Measurements from ENCODE around the gene CREBRF.
A peak's percentile ranks its signal among the peaks of the same experiment; 100 is the strongest.
"Not testable (repeated sequence)": the region's sequence is repeated elsewhere in the genome, so short reads cannot be mapped to it uniquely, and the experiment has no call there.

The CREBRF gene, protein sequence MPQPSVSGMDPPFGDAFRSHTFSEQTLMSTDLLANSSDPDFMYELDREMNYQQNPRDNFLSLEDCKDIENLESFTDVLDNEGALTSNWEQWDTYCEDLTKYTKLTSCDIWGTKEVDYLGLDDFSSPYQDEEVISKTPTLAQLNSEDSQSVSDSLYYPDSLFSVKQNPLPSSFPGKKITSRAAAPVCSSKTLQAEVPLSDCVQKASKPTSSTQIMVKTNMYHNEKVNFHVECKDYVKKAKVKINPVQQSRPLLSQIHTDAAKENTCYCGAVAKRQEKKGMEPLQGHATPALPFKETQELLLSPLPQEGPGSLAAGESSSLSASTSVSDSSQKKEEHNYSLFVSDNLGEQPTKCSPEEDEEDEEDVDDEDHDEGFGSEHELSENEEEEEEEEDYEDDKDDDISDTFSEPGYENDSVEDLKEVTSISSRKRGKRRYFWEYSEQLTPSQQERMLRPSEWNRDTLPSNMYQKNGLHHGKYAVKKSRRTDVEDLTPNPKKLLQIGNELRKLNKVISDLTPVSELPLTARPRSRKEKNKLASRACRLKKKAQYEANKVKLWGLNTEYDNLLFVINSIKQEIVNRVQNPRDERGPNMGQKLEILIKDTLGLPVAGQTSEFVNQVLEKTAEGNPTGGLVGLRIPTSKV

GRCh38 chr5:173055983-173056782, at the start of gene CREBRF:
CREBRF (plus strand) TSS chr5:173056352; CDS start chr5:173080776, 24,424 bp downstream.
- DNase-seq (ENCODE audit: low read depth), result peak; percentile 95

DNA sequence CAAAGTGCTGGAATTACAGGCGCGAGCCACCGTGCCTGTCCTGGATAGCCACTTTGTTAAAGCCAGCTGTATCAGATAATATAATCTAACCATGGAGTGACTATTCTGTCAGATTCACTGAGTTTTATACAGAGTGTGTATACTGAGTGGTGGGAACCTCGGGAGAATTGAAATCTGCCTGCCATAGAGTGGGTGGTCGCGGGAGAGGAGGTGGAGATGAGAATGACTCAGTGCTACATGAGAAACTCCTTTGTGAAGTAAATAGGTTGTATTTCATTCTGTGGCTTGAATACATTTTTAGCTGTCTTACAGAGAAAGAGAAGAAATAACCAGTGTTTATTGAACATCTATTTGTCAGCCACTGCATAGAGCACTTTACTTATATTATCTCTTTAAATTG, 46.1 kb upstream of the CREBRF start:
- no peak for DNase-seq (ENCODE audit: low read depth)

DNA sequence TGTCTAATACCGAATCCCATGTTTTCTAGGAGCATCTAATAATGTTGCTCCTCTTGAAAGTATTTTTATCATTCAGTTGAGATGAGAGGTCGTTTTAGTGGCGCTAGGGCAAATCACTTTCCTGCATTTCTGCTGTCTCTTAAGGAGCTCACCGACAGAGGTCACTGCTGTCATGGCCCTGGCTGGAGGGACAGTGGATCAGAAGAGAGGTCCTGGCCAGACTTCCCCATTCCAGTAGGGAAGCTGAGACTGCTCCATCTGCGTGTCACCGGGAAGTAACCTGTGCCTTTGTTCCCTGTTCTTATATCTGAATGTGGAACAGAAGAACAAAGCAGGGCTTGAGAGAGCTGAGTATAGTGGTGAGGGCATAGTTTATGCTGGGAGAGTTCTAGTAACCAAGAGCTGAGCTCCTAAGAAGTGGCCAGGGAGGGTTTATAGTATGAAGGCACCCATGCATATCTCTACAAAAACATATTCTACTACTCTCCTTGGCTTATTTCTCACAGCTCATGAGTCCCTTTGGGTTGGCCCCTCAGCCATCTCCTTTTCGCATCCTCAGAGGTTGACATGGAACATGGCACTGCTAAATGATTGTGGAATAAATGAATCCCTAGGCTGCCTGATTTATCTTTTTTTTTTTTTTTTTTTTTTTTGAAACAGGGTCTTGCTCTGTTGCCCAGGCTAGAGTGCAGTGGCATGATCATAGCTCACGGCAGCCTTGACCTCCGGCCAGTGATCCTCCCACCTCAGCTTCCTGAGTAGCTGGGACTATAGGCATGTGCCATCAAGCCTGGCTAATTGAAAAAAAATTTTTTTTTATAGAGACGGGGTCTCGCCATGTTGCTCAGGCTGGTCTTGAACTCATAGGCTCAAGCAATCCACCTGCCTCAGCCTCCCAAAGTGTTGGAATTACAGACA, 45.3 kb upstream of the CREBRF start:
- no peak for DNase-seq (ENCODE audit: low read depth)

- DNase-seq (ENCODE audit: low read depth), result no peak
Observed at GRCh38 chr5:173011566-173011965, 44.6 kb upstream of the CREBRF start.

- no peak for DNase-seq (ENCODE audit: low read depth)
Observed at GRCh38 chr5:173012882-173013281, 43.3 kb upstream of the CREBRF start.

DNA sequence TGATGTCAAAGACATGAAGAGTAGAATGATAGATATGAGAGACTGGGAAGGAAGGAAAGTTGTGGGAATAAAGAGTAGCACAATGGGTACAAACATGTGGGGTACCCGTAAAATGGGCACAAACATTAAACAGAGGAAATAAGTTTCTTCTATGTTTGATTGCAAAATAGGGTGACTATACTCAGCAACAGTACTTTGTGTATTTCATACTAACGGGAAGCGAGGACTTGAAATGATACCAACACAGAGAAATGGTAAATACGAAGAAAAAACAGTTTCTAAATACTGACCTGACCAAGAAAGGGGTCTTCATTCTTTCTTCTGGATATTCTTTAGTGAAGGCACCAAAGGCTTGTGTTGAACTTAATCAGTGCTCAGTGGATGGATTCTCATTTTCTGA, 41.5 kb upstream of the CREBRF start:
- no peak for DNase-seq (ENCODE audit: low read depth)

DNA sequence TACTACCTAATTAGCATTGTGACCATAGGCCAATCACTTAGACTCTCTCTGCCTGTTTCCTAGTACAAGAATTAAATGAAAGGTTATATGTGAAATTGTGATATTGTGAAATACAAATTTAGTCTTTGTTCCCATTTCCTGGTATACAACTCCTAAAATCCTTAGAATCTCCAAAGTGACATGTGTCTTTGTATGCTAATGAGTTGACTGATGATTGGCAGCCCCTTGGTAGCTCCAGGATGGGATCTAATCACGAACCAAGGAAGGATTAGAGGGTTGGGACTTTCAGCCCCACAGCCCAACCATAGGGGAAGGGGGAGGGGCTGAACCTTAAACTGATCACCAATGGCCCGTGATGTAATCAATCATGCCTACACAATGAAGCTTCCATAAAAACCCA, 41.0 kb upstream of the CREBRF start:
- DNase-seq (ENCODE audit: low read depth), result no peak

- DNase-seq (ENCODE audit: low read depth), result no peak
Observed at GRCh38 chr5:173015598-173016455, 40.3 kb upstream of the CREBRF start.

GRCh38 chr5:173016598-173017046, 39.5 kb upstream of the CREBRF start:
- no peak for DNase-seq (ENCODE audit: low read depth)

DNA sequence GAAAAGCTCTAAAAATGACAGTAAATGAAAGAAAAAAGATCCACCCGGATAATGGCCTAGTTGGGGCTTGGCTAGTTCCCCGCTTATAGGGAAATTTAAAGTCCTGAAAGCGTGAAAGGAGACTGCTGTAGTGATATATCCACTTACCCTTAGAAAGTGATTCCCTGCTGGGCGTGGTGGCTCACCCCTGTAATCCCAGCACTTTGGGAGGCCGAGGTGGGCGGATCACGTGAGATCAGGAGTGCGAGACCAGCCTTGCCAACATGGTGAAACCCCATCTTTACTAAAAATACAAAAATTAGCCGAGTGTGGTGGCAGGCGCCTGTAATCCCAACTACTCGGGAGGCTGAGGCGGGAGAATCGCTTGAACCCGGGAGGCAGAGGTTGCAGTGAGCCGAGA, 39.1 kb upstream of the CREBRF start:
- DNase-seq (ENCODE audit: low read depth), result not testable (repeated sequence)

DNA sequence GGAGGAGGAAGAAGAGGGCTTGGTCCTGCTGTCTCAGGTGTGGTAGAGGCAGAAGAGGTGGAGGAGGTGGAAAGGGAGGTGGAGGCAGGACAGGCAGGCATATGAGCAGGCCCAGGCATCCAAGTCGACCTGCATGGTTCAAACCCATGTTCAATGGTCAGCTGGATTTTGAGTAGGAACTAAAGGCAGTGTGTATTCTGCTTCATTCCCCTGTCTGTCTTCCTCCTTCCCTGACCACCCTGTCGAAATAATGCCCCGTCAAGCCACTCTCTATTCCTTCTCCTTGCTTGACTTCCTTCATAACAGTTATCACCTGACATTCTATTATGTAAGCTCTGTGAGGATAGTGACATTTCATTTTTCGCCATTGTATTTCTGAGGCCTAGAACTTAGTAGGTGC, 37.8 kb upstream of the CREBRF start:
- DNase-seq (ENCODE audit: low read depth), result no peak

DNA sequence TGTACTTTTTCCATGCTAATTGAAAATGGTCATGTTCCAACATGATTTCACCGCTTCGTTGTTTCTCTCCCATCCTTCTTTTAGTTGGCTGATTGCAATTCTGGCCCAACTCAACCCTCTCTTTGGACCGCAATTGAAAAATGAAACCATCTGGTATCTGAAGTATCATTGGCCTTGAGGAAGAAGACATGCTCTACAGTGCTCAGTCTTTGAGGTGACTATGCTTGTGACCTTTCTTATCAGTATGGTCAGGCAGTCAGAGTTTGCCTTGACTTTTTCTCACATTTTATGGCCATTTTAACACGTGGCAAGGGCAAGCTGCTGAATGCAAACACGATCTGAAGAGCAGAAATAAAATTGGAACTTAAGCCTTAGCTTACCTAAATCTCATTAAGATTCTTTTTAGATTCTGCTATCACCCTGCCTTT, 36.0 kb upstream of the CREBRF start:
- DNase-seq (ENCODE audit: low read depth), result no peak

GRCh38 chr5:173020643-173021042, 35.5 kb upstream of the CREBRF start:
- DNase-seq (ENCODE audit: low read depth), result no peak

DNA sequence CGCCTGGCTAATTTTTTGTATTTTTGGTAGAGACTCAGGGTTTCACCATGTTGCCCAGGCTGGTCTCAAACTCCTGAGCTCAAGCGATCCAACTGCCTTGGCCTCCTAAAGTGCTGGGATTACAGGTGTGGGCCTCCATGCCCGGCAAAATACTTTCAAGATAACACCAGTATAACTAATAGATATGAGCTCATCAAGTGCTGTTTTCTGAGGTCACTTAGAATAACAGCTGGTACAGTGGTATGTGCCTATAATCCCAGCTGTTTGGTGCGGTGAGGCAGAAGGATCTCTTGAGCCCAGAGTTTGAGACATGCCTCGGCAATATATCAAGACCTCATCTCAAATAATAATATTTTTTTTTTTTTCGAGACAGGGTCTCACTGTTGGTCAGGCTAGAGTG, 30.5 kb upstream of the CREBRF start:
- no peak for DNase-seq (ENCODE audit: low read depth)

DNA sequence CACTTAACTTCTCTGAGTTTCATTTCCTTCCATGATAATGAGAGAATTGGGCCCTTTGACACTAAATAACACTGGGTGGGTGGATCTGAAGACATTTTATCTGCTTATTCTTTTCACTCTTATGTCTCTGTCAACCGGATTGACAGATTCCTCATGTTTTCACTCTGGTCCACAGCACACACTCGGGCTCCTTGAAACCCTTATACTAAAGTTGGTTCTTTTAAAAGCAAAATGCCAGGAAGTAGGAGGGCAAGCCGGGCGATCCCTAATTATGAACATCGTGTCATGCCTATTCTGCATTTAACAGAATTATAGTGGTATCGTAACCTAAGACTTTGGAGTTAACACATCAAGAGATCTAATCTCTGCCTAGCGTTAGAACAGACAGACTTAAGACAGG, 28.2 kb upstream of the CREBRF start:
- no peak for DNase-seq (ENCODE audit: low read depth)

DNA sequence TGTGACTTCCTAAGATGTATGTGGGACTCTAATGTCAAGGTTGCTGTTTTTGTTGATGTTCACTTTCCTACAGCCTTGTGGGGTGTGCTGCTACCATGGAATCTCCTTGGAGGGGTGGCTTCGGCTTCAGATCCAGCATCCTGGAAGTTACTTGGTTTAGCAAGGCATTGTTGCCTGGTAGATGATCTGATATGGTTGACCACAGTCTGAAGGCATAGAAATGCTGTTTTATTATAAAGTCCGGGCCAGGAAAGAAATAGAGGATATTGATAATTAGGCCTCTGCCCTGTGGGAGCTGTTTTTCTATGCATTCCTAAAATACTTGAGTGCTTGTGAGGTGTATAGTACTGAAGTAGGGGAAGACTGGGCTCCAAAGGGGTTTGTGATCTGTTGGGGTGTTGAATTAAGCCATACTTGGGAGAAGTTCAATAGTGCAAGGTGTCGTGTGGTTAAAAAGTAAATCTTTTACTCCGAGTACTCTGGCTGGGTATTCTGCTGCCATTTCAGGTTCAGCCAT, 27.3 kb upstream of the CREBRF start:
- DNase-seq (ENCODE audit: low read depth), result no peak

DNA sequence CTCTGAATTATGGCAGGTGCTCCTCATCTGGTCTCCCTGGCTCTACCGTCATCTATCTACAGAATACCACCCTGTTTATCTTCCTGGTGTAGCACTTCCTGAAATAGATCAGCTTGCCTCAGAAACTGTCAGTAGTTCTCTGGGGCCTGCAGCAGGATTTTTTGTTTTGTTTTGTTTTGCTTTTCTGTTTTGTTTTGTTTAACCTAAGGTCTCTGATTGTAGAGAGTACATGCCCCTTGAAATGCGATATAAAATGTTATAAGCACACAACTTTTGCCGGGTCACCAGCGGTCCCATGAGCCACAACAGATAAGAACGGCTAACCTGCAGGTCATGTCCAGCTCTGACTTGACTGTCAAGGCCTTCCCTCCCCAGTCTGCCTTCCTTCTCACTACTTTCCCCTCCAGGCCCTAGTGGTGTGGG, 26.6 kb upstream of the CREBRF start:
- no peak for DNase-seq (ENCODE audit: low read depth)

DNA sequence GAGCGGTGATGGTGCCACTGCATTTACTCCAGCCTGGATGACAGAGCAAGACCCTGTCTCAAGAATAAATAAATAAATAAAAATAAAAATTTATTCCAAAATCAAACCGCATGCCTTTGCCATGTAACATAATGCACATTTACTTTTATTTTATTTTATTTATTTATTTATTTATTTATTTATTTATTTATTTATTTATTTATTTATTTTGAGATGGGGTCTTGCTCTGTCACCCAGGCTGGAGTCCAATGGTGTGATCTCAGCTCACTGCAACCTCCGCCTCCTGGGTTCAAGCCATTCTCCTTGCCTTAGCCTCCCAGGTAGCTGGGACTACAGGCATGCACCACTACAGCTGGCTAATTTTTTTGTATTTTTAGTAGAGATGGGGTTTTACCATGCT, 24.1 kb upstream of the CREBRF start:
- not testable (repeated sequence) for DNase-seq (ENCODE audit: low read depth)

DNA sequence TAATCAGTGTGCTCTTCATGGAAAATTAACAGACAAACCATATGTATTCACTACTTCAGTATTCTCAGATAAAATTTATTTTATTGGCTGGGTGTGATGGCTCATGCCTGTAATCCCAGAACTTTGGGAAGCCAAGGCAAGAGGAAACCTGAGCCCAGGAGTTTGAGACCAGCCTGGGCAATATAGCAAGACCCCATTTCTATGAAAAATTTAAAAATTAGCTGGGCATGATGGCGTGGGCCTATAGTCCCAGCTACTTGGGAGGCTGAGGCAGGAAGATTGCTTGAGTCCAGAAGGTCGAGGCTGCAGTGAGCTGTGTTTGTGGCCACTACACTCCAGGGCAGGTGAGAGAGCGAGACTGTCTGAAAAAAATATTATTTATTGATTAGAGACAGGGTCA, 23.4 kb upstream of the CREBRF start:
- DNase-seq (ENCODE audit: low read depth), result no peak

DNA sequence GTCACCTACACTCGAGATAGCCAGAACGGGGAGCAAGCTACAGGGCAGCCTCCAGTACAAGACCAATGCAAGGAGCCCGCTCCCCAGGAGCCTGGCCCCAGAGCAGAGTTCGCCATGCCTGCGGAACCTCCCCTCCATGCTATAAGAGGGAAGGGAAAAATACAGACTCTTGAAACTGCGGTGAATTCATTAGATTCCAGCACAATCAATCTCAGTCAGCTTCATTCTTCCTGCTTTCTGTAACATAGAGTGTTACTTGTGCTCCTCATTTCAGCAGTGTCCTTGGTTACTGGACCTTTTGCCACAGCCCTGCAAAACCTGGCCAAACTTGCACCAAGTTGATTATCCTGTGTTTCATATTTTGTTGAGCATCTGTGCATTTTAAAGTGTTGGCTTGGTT, 22.2 kb upstream of the CREBRF start:
- DNase-seq (ENCODE audit: low read depth), result no peak

All from stimulated activated CD8-positive, alpha-beta memory T cell treated with anti-CD3 and anti-CD28 coated beads, Interleukin-7, amount 100 ng/mL, for 24 hours (primary cell).